Lung (tissue), 12 donors: Measurements from ENCODE around the gene HIKESHI. TPM values are rescaled to one million over a fixed set of nuclear protein-coding genes. Genes with fewer than 3 reads are reported as not detected.
"Not testable (repeated sequence)": the region's sequence is repeated elsewhere in the genome, so short reads cannot be mapped to it uniquely, and the experiment has no call there.

ENCODE experiments used
- ATAC-seq: fragments of 200-7000 bp; cut with Tn5 transposase; one replicate; pipeline ENCODE4 v1.9.1; 2020; ENCODE audit warnings: moderate number of reproducible peaks; ENCODE audit not compliant: insufficient read depth, low FRiP score
- DNase-seq, 3 donors: peaks; one replicate each; pipeline ENCODE4 v3.0.0-alpha.2; 2013 to 2017
- H3K27ac ChIP-seq, 2 donors: one replicate each; pipeline ENCODE4 v1.5.1; 2013; ENCODE audit warnings: mild to moderate bottlenecking in 2 of 2, moderate library complexity in 2 of 2, control low read depth in 1 of 2, inconsistent platforms in 1 of 2, low read depth in 1 of 2, low read length in 1 of 2
- H3K27me3 ChIP-seq, 3 donors: one replicate each; pipeline ENCODE4 v1.5.1; 2013; ENCODE audit warnings: low read length in 2 of 3; ENCODE audit not compliant: control insufficient read depth in 3 of 3, insufficient read depth in 3 of 3
- H3K36me3 ChIP-seq, 4 donors: one replicate each; pipeline ENCODE4 v1.5.1; 2013; ENCODE audit warnings: low read length in 4 of 4, mild to moderate bottlenecking in 1 of 4, moderate library complexity in 1 of 4; ENCODE audit not compliant: control insufficient read depth in 4 of 4, insufficient read depth in 4 of 4
- H3K4me1 ChIP-seq, 5 donors: one replicate each; pipeline ENCODE4 v1.5.1; 2013; ENCODE audit warnings: low read length in 5 of 5, mild to moderate bottlenecking in 2 of 5, moderate library complexity in 1 of 5; ENCODE audit not compliant: control insufficient read depth in 5 of 5, insufficient read depth in 5 of 5
- H3K4me3 ChIP-seq: one replicate; pipeline ENCODE4 v1.5.1; 2013; ENCODE audit warnings: mild to moderate bottlenecking, control low read depth, moderate library complexity
- H3K9ac ChIP-seq, 2 donors: one replicate each; pipeline ENCODE4 v1.5.1; 2013; ENCODE audit warnings: low read length in 2 of 2, control low read depth in 1 of 2; ENCODE audit not compliant: insufficient read depth in 1 of 2
- H3K9me3 ChIP-seq, 4 donors: one replicate each; pipeline ENCODE4 v1.5.1; 2013; ENCODE audit warnings: low read length in 3 of 4, mild to moderate bottlenecking in 1 of 4, moderate library complexity in 1 of 4; ENCODE audit not compliant: control insufficient read depth in 4 of 4, insufficient read depth in 3 of 4
- CTCF ChIP-seq: IDR thresholded peaks from 2 replicates; pipeline ENCODE4 v1.5.1; 2012; ENCODE audit warnings: mild to moderate bottlenecking; ENCODE audit errors: control extremely low read depth, extremely low read depth
- WGBS, 2 donors: extraction: QIAGEN DNeasy Blood & Tissue Kit; methylation state at CpG; one replicate each; pipeline ENCODE4 v1.1.7; 2013; 5-methylcytosine and 5-hydroxymethylcytosine counted together
- polyA plus RNA-seq, 2 donors: library from polyadenylated mRNA; stranded (reverse); fragments of 200-250 nt; gene quantifications; one replicate each; pipeline ENCODE4 v1.2.1, GENCODE V29; 2013
- total RNA-seq, 2 donors: library from RNA; depleted of rRNA in 1 of 2; stranded (reverse); fragments of >200 nt in 1 of 2; gene quantifications; one replicate each; pipeline ENCODE4 v1.2.1, GENCODE V29; 2014 to 2021
- donor health status: control.
- donor health status: control.
- donor health status: Bipolar disorder and iron deficiency.
- donor health status: healthy.
- donor health status: DM: yes; HTN: yes; CAD: no.

Gene HIKESHI
- total and polyA plus RNA-seq, 4 donors = 27.0 to 37.1 (median 32.6) TPM

GRCh38 chr11:86301742-86302091 is 323 bp upstream of the HIKESHI start:
- H3K27ac ChIP-seq = peak overlapping the region in 1 of 2 donors; percentile 91
- no peak overlapping the region for H3K4me3 ChIP-seq
- TF ChIP-seq CTCF = no peak
- 5% methylated on average over 6 of the region's 6 CpGs for WGBS, 2 donors
- H3K9me3 ChIP-seq = no peaks in the 10 kb centered on the region
- H3K36me3 ChIP-seq = peaks cover 0 to 3% (median 0%) of the 10 kb centered on the region in 4 donors
- peaks cover 0 to 3% (median 0%) of the 10 kb centered on the region in 3 donors for H3K27me3 ChIP-seq
- ATAC-seq (no peak), DNase-seq (no peak)
- H3K4me1 ChIP-seq = peaks cover 0 to 15% (median 0%) of the 10 kb centered on the region in 5 donors
- peak overlapping the region in 1 of 2 donors; percentile 69 for H3K9ac ChIP-seq

GRCh38 chr11:86303257-86303656 is 1.2 kb downstream of the HIKESHI start:
- Histone ChIP-seq H3K4me1 (peaks cover 0 to 15% (median 0%) of the 10 kb centered on the region in 5 donors), H3K27me3 (peaks cover 0 to 3% (median 0%) of the 10 kb centered on the region in 3 donors), H3K36me3 (peaks cover 0 to 3% (median 0%) of the 10 kb centered on the region in 4 donors), H3K9ac (peak overlapping the region in 1 of 2 donors; percentile 69), H3K9me3 (no peaks in the 10 kb centered on the region), H3K4me3 (no peak overlapping the region), H3K27ac (no peak overlapping the region)
- no peak for ATAC-seq
- DNase-seq = no peak
- 86 to 87% methylated on average over 2 of the region's 2 CpGs for WGBS, 2 donors
- no peak for TF ChIP-seq CTCF

GRCh38 chr11:86308710-86309109 is 6.7 kb downstream of the HIKESHI start:
- ATAC-seq, H3K4me3 ChIP-seq, H3K27me3 ChIP-seq, H3K4me1 ChIP-seq, H3K27ac ChIP-seq, H3K9me3 ChIP-seq, H3K9ac ChIP-seq, DNase-seq, H3K36me3 ChIP-seq: not testable (repeated sequence)
- WGBS, 2 donors = 78 to 88% methylated on average over 2 to 3 of the region's 4 CpGs

- Histone ChIP-seq H3K27me3 (no peaks in the 10 kb centered on the region), H3K9me3 (no peaks in the 10 kb centered on the region), H3K4me3 (no peak overlapping the region), H3K4me1 (no peaks in the 10 kb centered on the region), H3K9ac (no peak overlapping the region), H3K27ac (no peak overlapping the region), H3K36me3 (peaks cover 0 to 9% (median 3%) of the 10 kb centered on the region in 4 donors)
- DNase-seq (no peak), ATAC-seq (no peak)
- WGBS, 2 donors = 92 to 97% methylated on average over 2 of the region's 2 CpGs
- no peak for TF ChIP-seq CTCF
These were observed 11.8 kb downstream of the HIKESHI start for GRCh38 chr11:86313793-86314192.
